Stimulated activated CD8-positive, alpha-beta memory T cell treated with anti-CD3 and anti-CD28 coated beads, Interleukin-15, amount 100 ng/mL, for 4 hours (primary cell): ENCODE results near the gene FOXO1.
A peak's percentile ranks its signal among the peaks of the same experiment; 100 is the strongest.

Experiments
- DNase-seq, 2 donors: peaks; one replicate each; pipeline ENCODE4 v3.0.0-alpha.2; 2020; ENCODE audit warnings: low read depth in 2 of 2

Gene FOXO1

DNA sequence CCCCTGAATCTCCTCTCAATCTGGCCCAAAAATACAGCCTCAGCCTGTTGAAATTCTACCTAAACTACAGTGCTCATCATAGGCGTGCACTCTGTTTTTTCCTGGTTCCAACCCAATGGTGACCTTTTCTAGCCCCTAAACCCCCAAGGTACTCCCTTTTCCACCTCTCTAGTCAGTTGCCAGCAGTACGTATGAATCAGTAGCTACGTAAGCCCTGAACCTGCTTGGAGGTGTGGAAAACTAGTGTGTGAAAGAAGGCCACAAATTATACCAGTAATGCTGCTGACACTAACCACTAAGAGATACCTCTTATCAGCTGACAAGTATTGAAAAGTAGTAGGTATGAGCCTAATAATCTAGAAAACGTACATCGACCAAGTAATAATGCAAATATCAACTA, 60.9 kb downstream of the FOXO1 start:
- no peak for DNase-seq

- DNase-seq = no peak
Observed at GRCh38 chr13:40604135-40604534, 62.3 kb downstream of the FOXO1 start.

GRCh38 chr13:40600149-40600751, 66.2 kb downstream of the FOXO1 start:
- peak in 1 of 2 donors; percentile 48 for DNase-seq

DNA sequence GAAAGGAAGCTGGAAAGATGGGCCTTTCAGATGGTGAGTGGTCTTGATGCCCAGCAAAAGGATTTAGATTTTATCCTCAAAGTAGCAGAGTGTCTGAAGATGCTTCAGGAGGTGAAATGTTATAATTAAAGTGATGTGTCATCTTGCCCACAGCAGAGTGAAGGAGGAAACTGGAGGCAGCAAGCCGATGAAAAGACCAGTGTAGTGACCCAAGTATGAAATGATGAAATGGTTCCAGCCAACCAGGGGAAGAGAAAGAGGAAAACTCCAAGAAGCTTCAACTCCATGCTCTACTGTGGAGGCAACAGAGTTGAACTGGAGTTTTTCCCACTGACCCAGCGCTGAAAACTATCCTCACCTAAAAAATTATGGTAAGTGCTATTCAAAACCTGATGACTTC, 66.7 kb downstream of the FOXO1 start:
- no peak for DNase-seq

- DNase-seq = no peak
Observed at GRCh38 chr13:40599124-40599523, 67.3 kb downstream of the FOXO1 start.

DNA sequence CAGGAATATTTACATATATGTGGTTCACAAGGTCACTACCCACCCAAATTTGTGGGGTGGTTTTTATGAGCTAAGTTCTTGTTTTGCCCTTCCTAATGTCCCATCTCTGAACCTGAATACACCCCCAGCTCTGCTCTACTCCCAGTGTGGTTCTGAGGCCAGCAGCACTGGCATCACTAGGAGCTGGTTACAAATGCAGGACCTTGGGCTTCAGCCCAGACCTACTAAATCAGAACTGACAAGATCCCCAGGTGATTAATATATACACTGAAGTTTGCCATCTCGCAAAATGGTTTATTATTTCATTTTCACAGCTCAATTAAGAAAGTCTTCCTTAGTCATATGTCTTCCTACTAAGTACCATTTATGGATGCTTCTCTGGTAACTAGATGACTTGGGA, 67.9 kb downstream of the FOXO1 start:
- no peak for DNase-seq

DNA sequence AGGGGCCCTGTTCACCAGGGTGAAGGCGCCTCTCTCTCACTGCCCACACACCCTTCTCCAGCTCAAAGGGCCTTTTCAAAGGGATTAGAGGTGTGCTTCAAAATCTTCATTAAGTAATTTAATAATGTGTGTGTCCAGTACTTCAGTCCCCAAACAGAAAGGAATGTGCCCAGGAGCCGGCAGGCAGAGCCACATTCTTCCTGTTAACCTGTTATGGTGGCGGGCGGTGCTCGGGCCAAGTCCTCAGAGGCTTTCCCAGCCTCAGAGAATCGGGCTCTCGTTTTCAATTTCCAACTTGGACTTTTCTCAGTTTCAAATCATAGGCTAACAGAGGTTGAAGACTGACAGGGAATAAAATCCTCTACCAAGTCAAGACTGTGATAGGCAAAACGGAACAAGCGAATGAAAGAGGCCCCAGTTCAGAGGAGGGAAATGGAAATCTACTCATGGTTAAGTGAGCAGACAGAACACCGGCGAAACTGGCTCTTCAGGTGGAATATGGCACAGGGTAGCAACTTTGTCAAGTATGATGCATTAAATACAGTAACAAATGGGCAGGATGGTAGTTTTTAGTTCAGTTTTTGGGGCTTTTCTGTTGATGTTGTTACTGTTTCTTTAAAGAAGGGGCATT, 68.6 kb downstream of the FOXO1 start:
- DNase-seq = no peak

- no peak for DNase-seq
Observed at GRCh38 chr13:40596484-40596883, 70.0 kb downstream of the FOXO1 start.

DNA sequence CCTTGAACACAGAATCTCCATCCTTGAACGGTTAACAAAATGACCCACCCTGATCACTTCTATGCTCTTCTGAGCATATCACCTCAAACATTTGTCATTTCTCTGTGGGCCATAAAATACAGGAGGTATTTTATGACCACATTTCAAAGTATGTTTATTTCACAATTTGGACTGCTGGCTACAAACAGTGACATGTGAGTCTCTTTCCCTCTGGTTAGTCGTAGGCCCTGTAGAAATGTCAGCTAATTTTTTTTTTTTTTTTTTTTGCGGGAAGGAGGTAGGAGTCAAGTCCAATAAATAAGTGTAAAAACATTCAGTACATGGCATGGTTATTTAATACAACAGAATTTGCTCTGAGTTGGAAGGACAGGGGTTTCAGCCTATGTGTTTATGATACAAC, 70.7 kb downstream of the FOXO1 start:
- no peak for DNase-seq

GRCh38 chr13:40592035-40592434, 74.4 kb downstream of the FOXO1 start:
- DNase-seq = no peak

GRCh38 chr13:40591091-40591490, 75.3 kb downstream of the FOXO1 start:
- DNase-seq = no peak

GRCh38 chr13:40590112-40590862, 76.2 kb downstream of the FOXO1 start:
- no peak for DNase-seq

DNA sequence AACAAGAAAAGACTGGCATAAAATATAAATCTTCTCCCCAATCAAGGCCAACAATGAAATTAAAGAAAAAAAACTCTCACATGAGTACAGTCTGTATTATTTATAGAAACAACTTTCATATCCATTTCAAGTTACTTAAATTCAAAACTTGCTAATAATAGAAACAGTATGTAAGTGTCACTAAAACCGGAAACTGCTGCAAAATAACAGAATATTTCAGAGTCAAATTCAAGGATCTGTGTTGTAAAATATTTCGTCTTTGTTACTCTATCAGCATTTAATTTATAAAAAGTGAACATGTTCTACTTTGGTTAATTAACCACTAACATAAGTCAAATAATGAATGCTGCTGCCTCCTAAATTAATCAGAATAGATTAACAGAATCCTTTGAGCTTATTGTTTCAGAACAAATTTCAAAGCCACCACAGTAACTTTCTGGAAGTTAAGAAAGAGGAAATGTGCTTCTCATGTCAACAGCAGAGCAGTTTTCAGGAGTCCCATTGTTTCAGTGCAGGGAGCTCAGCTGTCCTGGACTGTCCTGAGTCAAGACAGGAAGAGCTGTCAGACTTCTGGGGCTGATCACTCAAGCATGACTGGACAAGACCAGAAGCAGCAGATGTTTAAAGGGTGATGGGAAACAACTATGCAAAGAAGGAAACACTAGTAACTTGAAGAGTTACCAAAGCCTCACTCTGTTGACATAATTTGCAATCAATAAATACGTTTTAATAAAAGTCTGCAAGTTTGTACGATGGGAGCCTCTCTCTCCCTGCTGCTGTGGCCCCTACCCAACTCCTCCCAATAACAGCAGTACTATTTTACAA, 76.9 kb downstream of the FOXO1 start:
- no peak for DNase-seq

DNA sequence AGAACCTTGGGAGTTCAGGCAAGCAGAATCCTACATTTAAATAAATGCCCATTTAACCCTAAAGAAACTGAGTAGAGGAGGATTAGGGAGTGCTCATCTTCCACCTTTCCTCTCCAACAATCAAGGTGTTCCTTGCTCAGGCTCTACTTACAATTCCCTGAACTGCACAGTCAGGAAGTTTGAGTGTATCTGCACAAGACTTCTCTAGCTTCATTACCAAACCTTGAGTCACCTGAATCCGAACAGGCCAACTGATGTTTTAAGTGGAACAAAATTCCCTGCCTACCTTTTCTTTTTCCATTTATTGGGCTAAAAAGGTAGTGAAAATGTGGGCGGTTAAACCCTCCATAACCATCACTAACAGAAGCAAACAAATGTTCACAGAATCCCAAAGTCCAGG, 78.3 kb downstream of the FOXO1 start:
- DNase-seq = no peak

DNA sequence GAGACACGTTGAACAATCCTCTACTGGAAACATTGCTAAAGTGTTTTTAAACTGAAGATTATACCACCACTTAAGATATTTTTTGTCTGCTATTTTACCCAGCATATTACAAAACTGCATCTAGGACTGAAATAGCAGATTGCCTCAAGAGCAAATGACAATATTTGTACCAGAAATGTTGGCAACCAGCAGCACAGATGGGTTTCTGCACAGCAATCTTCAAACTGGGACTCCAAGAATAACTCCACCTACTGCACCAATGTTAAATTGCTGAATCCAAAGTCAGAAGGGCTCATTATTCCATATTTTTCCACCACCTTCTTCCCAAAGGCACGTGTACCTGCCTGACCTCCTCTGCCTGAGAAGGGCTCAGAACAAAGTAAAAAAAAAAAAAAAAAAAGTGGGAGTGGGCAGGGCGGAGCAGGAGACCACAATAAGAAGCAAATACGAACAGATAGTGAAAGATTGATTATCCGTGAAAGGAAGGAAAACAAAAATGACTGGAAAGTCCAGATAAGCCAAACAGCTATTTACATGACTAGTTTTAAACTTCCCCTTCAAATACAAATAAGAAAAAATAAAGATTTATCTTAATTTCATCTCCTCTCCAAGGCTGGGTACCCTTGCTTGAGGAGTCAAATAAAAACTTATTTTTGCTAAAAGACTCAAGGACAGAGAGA, 79.4 kb downstream of the FOXO1 start:
- no peak for DNase-seq

GRCh38 chr13:40585911-40586471, 80.5 kb downstream of the FOXO1 start:
- no peak for DNase-seq

- no peak for DNase-seq
Observed at GRCh38 chr13:40583738-40584137, 82.7 kb downstream of the FOXO1 start.

- DNase-seq = no peak
Observed at GRCh38 chr13:40582531-40582930, 83.9 kb downstream of the FOXO1 start.

DNA sequence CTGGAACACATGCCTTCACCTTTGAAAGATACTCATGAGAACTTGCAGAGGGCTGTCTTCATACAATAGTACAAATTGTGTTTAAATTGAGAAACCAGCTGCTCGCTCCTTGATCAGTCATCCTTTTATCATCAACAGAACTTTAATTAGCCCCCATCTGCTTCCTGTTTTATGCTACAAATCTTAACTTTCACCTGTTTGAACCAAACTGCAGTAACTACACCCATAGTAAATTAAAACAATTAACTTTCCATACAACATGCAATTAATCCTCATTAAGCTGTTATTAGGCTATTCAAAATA, 85.2 kb downstream of the FOXO1 start:
- no peak for DNase-seq

DNA sequence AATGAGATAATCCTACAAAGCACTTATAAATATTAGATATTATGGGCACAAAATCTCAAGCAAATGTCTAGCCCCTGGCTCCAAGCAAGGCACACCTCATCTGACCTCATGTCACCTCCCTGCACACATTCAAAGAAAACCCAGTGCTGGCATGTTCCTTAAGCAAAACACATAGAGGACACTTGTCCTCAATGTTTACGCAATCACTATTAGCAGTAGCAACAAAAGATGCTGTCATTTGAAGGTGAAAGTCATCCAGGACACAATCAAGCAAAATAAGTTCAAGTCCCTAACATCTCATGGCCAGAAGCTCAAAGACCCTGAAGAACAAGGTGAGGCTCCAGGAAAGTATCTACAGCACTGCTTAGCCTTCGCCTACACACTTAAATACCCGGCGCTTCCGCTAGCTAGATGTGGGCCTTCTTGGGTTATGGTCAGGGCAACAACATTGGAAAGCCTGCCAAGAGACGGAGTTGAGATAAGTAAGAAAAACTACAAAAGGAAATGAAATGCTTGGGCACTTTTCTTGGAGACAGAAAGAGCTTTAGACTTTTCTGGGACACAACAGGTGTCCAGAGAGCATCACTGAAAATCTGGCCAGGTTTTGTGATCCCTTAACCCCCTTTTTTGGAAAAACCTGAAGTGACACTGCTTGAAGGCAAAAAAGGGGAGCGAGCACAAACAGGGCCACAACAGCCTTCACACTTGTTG, 85.7 kb downstream of the FOXO1 start:
- no peak for DNase-seq

- no peak for DNase-seq
Observed at GRCh38 chr13:40579535-40579934, 86.9 kb downstream of the FOXO1 start.
